GM13977 (cell line): ENCODE measurements around the gene RNF217.
A peak's percentile ranks its signal among the peaks of the same experiment; 100 is the strongest.
"Not testable (repeated sequence)": the region's sequence is repeated elsewhere in the genome, so short reads cannot be mapped to it uniquely, and the experiment has no call there.

Source experiments
- DNase-seq: peaks from one replicate; pipeline ENCODE4 v3.0.0; 2012; ENCODE audit warnings: low spot score
- CTCF ChIP-seq: IDR thresholded peaks from 2 replicates; pipeline ENCODE4 v1.5.1; 2012; ENCODE audit warnings: mild to moderate bottlenecking, control low read depth; ENCODE audit not compliant: insufficient read depth; ENCODE audit errors: extremely low read depth, missing control alignments
- in situ Hi-C: fragments of 300-500 bp; cut with MboI; formaldehyde crosslinking; loops from one replicate; pipeline ENCODE4 v1.12.0; 2022; ENCODE audit warnings: low sequenced_read_pairs, low pct_unique_long_range_greater_than_20kb, mixed read lengths, inconsistent platforms; ENCODE audit not compliant: unreplicated experiment

Gene RNF217

GRCh38 chr6:124961464-124961776 is 817 bp upstream of the RNF217 start:
- no peak for TF ChIP-seq CTCF
- DNase-seq, result no peak
- in situ Hi-C loops, result no loop called here

- no peak for TF ChIP-seq CTCF
- DNase-seq, result peak; percentile 28
Observed at GRCh38 chr6:124962639-124963415, 590 bp downstream of the RNF217 start.

DNA sequence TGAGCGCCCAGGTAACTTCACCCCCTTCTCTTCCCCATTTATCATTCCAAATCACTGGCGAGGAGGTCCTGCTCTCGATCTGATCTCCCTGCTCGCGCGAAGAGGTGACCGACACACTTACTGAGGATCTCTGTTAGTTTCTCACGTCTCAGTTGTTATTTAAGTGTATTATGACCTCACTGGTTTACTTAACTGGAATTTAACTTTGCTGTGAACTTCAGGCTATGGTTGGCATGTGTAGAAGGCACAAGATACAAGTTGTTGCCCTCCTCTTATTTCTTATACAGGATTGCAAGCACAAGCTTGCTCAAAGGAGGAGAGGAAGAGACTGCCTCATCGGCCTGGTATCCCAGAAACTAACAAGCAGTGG is 1.2 kb downstream of the RNF217 start:
- in situ Hi-C loops, result no loop called here
- DNase-seq, result no peak
- TF ChIP-seq CTCF, result no peak

More at GRCh38 chr6:124962639-124963415, 590 bp downstream of the RNF217 start:
- in situ Hi-C loops, result no loop called here

- in situ Hi-C loops, result no loop called here
- no peak for TF ChIP-seq CTCF
- no peak for DNase-seq
Observed at GRCh38 chr6:124963831-124964763, 1.9 kb downstream of the RNF217 start.

- no peak for DNase-seq
- in situ Hi-C loops, result no loop called here
- TF ChIP-seq CTCF, result no peak
Observed at GRCh38 chr6:124964764-124965105, 2.5 kb downstream of the RNF217 start.

GRCh38 chr6:124965424-124965850 is 3.2 kb downstream of the RNF217 start:
- DNase-seq, in situ Hi-C loops: not testable (repeated sequence)

- no peak for DNase-seq
- TF ChIP-seq CTCF, result no peak
- in situ Hi-C loops, result no loop called here
Observed at GRCh38 chr6:124967444-124967843, 5.2 kb downstream of the RNF217 start.
